DOHH2 (cell line): ENCODE measurements around the gene DGCR2.

Source experiments
- H3F3A ChIP-seq: fragments of 200-600 bp; sonication (generic), shearing (Covaris generic); 2 replicates; pipeline ENCODE4 v1.6.0; 2016; ENCODE audit warnings: antibody characterized with exemption, mild to moderate bottlenecking; ENCODE audit not compliant: control insufficient read depth, insufficient read depth
- H3K27ac ChIP-seq: fragments of 200-600 bp; sonication (generic); 2 replicates; pipeline ENCODE4 v1.5.1; 2014; ENCODE audit warnings: low read depth, mild to moderate bottlenecking, low read length, moderate library complexity
- H3K27me3 ChIP-seq: fragments of 200-600 bp; sonication (generic); 2 replicates; pipeline ENCODE4 v1.6.1; 2014; ENCODE audit warnings: mild to moderate bottlenecking, low read length, mixed read lengths; ENCODE audit not compliant: control insufficient read depth
- H3K36me3 ChIP-seq: fragments of 200-600 bp; sonication (generic); 2 replicates; pipeline ENCODE4 v1.6.1; 2014; ENCODE audit warnings: mild to moderate bottlenecking, low read length, moderate library complexity, mixed read lengths; ENCODE audit not compliant: control insufficient read depth
- H3K4me1 ChIP-seq: fragments of 200-600 bp; sonication (generic); 2 replicates; pipeline ENCODE4 v1.6.1; 2014; ENCODE audit warnings: mild to moderate bottlenecking, low read length, mixed read lengths; ENCODE audit not compliant: control insufficient read depth
- H3K4me2 ChIP-seq: fragments of 200-600 bp; sonication (generic); 2 replicates; pipeline ENCODE4 v1.6.0; 2014; ENCODE audit warnings: mild to moderate bottlenecking, low read length, moderate library complexity
- H3K4me3 ChIP-seq: fragments of 200-600 bp; sonication (generic); 2 replicates; pipeline ENCODE4 v1.5.1; 2014; ENCODE audit warnings: mild to moderate bottlenecking, low read length, mixed read lengths
- H3K79me2 ChIP-seq: fragments of 200-600 bp; sonication (generic); 2 replicates; pipeline ENCODE4 v1.6.1; 2014; ENCODE audit warnings: mild to moderate bottlenecking, low read length, mixed read lengths; ENCODE audit not compliant: control insufficient read depth
- H3K9me2 ChIP-seq: fragments of 200-600 bp; sonication (generic); replicated peaks from 2 replicates; pipeline ENCODE4 v1.6.1; 2014; ENCODE audit warnings: mild to moderate bottlenecking, low read length, mixed read lengths; ENCODE audit not compliant: control insufficient read depth
- H3K9me3 ChIP-seq: fragments of 200-600 bp; sonication (generic); 2 replicates; pipeline ENCODE4 v1.6.1; 2014; ENCODE audit warnings: antibody characterized with exemption, low read length, mixed read lengths; ENCODE audit not compliant: control insufficient read depth, insufficient read depth
- H4K20me1 ChIP-seq: fragments of 200-600 bp; sonication (generic); 2 replicates; pipeline ENCODE4 v1.6.0; 2014; ENCODE audit warnings: low read depth, mild to moderate bottlenecking, antibody characterized with exemption, low read length, moderate library complexity; ENCODE audit not compliant: control insufficient read depth, insufficient read depth
- CTCF ChIP-seq: fragments of 200-600 bp; sonication (generic); IDR thresholded peaks from one replicate; pipeline ENCODE4 v1.5.1; 2014; ENCODE audit warnings: antibody characterized with exemption, mild to moderate bottlenecking, low read depth, low read length; ENCODE audit not compliant: poor library complexity, severe bottlenecking
- EZH2phosphoT487 ChIP-seq: fragments of 200-600 bp; sonication (generic); IDR thresholded peaks from 2 replicates; pipeline ENCODE4 v1.6.1; 2017; ENCODE audit warnings: borderline replicate concordance, mild to moderate bottlenecking, antibody characterized with exemption, low read length, moderate library complexity, mixed read lengths

The DGCR2 gene

GRCh38 chr22:19121631-19122142 is 525 bp downstream of the DGCR2 start:
- peaks cover 55% of the 10 kb centered on the region for H3K79me2 ChIP-seq
- TF ChIP-seq EZH2phosphoT487: no peak
- peaks cover 8% of the 10 kb centered on the region for H3K36me3 ChIP-seq
- H3K4me1 ChIP-seq: peaks cover 50% of the 10 kb centered on the region
- peaks cover 3% of the 10 kb centered on the region; the same call in 1 of the 2 replicates for H3F3A ChIP-seq
- no peak overlapping the region; the same call in 1 of the 2 replicates for H3K27ac ChIP-seq
- H3K9me2 ChIP-seq: no peaks in the 10 kb centered on the region
- peaks cover 29% of the 10 kb centered on the region for H4K20me1 ChIP-seq
- peak overlapping the region; percentile 85 for H3K4me3 ChIP-seq
- no peaks in the 10 kb centered on the region for H3K27me3 ChIP-seq
- peak overlapping the region; percentile 76 for H3K4me2 ChIP-seq
- H3K9me3 ChIP-seq: no peaks in the 10 kb centered on the region

- Histone ChIP-seq H4K20me1 (peaks cover 36% of the 10 kb centered on the region), H3K79me2 (peaks cover 62% of the 10 kb centered on the region), H3K9me3 (no peaks in the 10 kb centered on the region), H3K4me2 (peak overlapping the region; percentile 76), H3K36me3 (peaks cover 8% of the 10 kb centered on the region), H3K27me3 (no peaks in the 10 kb centered on the region), H3K4me1 (peaks cover 50% of the 10 kb centered on the region), H3K27ac (no peak overlapping the region), H3K9me2 (no peaks in the 10 kb centered on the region), H3K4me3 (peak overlapping the region; percentile 85), H3F3A (peaks cover 3% of the 10 kb centered on the region; the same call in 1 of the 2 replicates)
- TF ChIP-seq EZH2phosphoT487 (no peak), CTCF (no peak)
These were observed 1.2 kb downstream of the DGCR2 start for GRCh38 chr22:19120829-19121630.

- H3K27me3 ChIP-seq: no peaks in the 10 kb centered on the region
- peak overlapping the region; percentile 14; the same call in 1 of the 2 replicates for H3K4me3 ChIP-seq
- H3K9me3 ChIP-seq: no peaks in the 10 kb centered on the region
- peaks cover 11% of the 10 kb centered on the region for H3K36me3 ChIP-seq
- no peaks in the 10 kb centered on the region for H3K9me2 ChIP-seq
- peaks cover 72% of the 10 kb centered on the region for H3K79me2 ChIP-seq
- H3K4me2 ChIP-seq: peak overlapping the region; percentile 76
- H3K27ac ChIP-seq: no peak overlapping the region
- TF ChIP-seq EZH2phosphoT487 (no peak), CTCF (no peak)
- H4K20me1 ChIP-seq: peaks cover 38% of the 10 kb centered on the region
- H3K4me1 ChIP-seq: peaks cover 50% of the 10 kb centered on the region
- H3F3A ChIP-seq: peaks cover 3% of the 10 kb centered on the region; the same call in 1 of the 2 replicates
These were observed 2.3 kb downstream of the DGCR2 start for GRCh38 chr22:19119949-19120348.
